CD4-positive, alpha-beta T cell treated with Interleukin-6 for 4 hours (primary cell): ENCODE data around the gene MYO1E.

Source experiments
- DNase-seq: peaks from one replicate; pipeline ENCODE4 v3.0.0-alpha.2; 2020; ENCODE audit warnings: mixed read lengths

Gene MYO1E

DNA sequence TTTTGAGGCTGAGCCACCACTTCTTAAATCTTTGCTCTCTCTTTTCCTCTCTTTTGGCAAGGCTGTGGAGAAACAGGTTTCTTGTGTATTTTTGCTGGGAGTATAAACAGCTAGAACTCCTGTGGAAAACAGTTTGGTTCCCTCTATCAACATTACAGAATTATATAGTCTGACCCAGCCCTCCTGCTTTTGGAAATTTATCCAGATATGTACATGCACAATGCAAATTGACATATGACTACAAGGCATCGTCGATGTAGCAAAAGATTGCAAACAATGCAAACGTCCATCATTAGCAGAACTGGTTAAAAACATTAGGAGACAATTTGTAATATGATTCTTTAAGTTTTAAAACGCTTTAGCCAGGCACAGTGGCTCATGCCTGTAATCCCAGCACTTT lies 12.5 kb upstream of the MYO1E start:
- no peak for DNase-seq

DNA sequence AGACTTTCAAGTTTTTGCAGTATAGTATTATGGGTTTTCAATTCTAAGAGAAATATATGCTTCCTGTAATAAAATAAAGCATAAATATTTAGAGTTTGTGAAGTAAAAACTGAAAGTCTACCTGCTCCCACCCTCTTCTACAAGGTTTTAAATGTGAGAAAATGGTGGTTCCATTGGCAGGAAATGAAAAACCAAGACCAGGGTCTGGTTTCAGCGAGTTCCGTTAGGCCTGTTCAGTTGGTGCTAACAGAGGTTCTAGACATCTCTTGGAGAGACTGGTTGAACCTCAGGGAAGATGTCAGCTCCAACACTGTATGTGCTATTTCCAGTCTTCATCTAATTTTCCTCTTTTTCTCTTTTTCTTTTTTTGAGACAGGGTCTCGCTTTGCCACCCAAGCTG lies 11.8 kb upstream of the MYO1E start:
- no peak for DNase-seq

DNA sequence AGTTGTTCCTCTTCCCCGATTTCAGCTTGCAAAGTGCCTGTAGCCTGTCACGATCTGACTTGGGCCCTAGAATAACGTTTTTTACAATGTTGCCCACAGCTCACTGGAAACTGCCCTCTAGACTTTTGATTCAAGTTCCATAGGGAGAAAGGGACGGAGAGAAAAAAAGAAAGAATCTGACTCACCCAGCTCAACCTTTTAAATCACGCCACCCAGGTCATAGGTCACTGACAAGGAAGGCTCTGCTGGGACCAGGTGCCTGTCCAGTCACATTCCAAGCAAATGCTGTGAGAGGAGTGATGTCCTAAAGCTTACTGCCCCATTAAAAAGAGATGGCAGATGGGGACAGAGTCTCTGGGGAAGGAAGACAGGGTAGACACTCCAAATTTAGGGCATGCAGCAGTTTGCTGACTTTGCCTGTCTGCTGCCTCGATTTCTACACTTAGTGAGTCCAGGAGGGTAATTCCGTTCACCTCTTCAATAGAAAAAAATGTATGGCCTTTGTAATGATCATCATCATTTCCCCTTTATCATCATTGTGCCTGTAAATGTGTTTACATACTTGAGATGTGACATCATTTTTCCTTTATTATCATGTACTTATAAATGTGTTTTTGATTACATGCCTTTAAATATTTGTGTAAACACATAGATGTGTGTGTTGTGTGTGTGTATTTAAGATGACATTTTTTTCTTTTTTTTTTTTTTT lies 8.4 kb upstream of the MYO1E start:
- DNase-seq = no peak

DNA sequence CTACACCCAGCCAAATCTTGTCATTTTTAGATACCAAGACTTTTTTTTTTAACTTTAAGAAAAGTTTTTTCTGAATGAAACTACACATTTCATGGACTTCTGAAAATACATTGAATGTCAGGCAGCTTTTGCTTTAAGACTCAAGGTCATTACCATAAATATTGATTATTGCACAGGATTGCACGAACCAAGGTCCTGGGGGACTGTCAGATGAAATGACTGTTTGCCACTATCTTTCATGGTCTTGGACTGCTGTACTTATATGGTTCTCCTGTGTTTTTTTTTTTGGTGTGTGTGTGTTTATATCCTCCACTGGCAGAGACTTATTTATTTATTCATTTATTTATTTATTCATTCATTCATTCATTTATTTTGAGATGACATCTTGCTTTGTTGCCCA lies 6.9 kb upstream of the MYO1E start:
- no peak for DNase-seq

DNA sequence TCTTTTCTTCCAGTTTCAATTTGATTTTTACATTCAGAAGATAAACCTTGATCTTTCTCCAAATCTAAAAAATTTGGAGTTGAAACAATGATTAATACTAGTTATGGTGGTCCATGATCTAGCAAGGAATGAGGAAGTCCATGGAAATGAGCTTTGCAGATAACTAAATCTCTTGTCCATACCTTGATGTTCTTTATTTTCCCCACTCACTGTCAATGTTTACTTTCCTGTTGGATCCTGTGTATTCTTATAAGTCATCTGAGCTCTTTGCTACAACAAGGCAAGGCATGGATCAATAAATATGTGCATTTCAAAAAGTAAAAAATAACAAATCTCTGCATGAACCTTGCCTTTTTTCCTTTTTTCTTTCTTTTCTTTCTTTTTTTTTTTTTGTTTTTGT lies 6.2 kb upstream of the MYO1E start:
- DNase-seq = no peak

DNA sequence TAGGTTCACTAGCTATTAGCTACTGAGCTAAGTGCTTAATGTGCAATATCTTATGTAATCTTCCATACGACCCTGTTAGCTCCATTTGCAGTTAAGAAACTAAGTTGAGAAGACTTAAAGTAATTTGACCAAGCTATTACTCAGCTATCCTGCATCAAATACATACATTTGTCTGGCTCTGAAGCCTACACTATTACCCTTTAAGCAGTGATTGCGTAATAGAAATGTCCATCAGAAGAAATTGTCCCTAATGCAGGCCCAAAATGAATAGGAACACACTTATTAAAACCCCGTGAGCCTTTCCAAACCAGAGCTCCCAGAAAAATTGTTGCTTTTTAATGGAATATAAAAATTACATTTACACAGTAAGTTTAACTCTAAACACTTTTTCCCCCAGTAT lies 5.3 kb upstream of the MYO1E start:
- no peak for DNase-seq

DNA sequence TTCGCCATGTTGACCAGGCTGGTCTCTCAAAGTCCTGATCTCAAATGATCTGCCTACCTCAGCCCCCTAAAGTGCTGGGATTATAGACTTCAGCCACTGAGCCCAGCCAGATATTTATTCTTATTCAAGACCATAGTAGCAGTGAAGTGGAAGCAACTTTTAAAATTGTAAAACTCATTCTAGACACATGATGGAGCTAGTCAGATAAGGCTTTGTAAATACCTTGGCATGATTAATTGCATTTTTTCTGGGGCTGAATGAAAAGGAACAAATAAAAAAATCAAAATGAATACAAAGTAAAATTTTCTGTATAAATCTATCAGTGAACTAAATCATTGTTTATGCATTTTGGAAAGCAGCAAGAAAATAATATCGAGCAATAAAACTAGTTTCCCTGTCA lies 4.1 kb upstream of the MYO1E start:
- no peak for DNase-seq

DNA sequence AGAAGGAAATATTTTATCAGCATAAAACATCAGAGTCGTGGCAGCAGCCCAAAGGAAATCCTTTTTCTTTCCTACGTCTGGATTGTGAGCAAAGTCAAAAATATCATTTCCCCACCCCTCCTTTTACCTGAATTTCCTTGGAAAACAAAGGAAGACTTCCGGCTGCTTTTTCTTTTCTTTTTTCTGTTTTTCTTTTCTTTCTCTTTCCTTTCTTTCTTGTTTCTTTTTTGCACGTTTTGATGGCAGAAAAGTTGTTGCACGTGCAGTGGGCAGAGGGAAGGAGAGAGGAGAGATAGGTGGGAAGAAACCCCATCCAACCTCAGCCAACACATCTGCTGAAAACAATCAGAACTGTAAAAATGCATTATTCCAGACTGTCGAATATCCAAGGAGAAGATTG lies 544 bp upstream of the MYO1E start:
- DNase-seq = no peak

DNA sequence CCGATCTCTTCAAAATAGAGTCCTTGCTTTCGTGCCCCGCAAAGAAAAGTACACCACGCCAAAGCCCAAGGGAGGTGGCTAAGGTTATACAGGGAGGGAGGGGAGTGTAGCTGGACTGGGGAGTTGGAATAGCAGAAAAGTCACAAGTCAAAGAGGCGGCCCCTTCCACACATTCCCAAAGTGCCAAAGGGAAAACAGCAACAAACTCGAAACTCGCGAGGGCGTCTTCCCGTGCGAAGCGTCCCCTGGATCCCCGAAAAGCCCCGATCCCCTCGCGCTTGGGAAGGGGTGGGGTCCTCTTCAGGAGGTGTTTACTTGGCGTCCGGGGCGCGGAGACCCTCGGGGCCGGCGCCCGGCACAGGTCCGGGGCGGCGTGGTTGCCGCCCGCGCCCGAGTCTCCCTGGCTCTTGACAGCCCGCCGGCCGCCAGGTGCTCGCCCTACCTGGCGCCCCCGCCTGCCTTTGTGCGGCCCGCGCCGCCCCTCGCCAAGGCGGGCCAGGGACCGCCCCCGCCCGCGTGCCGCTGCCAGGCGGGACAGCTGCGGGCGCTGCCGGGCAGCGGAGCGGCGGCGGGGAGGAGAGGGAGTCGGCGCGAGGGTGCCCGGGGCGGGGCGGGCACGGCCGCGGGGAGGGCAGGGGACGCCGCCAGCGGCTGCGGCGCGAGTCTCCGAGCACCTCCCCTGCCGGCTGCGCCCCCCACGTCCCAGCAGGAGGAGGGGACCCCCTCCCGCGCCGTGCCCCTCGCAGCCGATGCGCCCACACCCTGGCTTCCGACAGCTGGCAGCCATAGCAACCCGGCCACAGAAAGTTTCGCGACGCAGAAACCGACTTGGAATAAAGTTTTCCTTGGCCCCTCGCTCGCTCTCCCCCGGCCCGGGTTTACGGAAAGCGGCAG lies 966 bp downstream of the MYO1E start:
- no peak for DNase-seq

DNA sequence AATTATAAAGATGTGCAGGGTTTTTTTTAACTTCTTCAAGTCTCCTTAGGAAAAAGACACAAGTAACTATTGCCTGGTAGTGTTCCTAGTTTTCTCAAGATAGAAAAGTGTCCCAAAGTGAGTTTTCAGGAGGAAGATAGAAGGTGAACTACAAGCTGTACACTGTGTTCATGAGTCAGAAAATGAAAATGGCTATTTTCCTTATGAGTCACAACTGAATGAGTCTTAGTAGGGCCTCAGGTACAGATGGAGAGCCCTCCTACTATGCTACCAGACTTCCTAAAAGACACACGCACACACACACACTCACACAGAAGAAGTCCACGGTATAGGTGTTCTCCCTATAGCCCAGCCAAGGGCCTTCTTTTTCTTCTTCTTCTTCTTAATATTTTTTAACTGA lies 3.1 kb downstream of the MYO1E start:
- DNase-seq = no peak

DNA sequence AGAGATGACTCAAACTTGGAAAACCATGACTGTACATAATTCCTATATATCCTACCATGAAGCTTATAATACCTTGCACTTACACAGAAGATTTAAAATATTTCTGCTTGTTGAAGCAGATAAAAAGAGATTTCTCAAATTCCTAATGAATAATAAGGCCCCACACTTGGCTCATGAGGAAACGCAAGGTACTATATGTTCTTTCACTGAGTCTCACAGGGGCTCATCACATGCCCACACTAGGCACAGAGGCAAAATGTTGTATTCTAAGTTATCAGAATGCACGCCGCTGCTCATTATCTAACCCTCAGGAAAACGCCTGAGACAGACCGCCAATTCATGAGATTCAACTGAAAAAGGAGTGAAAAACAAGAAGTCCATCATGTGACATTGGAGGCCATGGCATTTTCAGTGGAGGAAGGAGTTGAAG lies 5.6 kb downstream of the MYO1E start:
- DNase-seq = no peak

DNA sequence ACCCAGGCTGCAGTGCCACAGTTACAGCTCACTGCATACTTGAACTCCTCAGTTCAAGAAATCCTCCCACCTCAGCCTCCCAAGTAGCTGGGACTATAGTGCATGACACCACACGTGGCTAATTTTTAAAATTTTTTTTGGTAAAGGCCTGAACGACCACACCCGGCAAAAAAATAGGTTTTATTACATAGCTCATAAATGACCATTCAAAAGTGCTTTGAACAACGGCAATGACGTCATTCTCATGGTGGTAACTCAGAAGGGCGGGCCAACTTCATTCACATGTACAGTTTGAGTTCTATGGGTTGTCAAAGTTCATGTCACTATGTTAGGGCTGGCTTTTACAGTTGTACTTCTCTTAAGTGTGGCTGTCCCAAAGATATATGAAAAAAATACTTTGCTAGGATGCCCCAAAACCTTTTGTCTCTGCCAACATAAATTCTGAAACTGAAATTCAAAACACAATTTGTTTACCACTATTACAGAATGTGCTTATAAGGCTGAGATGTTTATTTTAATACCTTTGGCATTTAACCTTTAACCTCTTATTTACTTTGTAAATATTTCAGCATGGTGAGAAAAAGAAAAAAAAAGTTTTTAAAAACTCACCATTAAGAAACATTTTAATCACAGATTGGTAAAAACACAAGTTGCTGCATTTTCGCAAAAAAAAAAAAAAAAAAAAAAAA lies 6.2 kb downstream of the MYO1E start:
- DNase-seq = no peak

DNA sequence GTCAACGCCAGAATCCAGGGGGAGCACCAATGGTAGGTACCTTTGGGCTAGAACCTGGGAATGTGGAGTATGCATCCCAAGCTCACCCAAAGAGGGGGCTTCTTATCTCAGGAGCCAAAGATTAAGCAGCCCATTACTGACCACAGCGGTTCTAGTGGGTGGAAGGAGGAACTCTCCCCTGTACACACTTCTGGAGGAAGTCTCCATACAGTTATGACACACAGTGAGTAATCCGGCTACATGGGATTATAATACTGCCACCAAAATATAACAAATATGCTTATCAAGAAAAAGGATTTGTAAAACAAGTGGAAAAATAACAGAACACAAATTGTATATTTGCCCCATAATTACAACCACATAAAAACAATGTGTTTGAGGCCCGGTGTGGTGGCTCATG lies 8.4 kb downstream of the MYO1E start:
- DNase-seq = no peak

DNA sequence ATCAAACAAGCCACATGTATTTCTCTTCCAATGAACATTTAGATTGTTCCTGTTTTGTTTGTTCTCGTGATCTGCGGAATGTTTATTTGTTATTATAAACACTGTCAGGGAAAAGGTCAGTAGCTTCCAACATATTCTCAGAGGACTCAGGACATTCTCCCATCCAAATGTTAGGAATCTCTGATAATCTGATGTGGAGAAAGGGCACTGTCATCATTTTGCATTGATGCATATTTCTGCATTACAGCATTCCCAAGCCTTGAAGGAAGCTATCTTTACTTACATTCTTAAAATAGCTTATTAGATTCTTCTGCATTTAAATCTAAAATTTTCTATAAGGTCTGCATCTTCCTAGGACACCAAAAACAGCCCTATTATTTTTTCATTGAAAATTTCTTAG lies 10.3 kb downstream of the MYO1E start:
- DNase-seq = no peak

DNA sequence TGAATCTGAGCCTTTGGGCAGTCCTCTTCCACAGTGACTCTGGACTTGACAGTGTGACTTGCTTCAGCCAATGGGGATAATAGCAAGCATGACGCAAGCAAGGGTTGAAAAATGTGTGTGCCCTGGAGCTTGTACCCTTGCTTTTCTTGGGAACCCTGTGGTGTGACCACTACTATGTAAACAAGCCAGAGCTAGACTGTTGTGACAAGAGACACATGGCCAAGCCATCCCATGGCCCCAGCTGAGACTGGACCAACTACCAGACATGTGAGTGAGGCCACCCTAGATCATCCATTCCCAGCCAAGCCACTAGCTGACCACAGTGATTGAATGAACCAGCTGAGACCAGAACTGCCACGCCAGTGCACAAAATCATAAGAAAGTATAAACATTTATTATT lies 11.8 kb downstream of the MYO1E start:
- no peak for DNase-seq

DNA sequence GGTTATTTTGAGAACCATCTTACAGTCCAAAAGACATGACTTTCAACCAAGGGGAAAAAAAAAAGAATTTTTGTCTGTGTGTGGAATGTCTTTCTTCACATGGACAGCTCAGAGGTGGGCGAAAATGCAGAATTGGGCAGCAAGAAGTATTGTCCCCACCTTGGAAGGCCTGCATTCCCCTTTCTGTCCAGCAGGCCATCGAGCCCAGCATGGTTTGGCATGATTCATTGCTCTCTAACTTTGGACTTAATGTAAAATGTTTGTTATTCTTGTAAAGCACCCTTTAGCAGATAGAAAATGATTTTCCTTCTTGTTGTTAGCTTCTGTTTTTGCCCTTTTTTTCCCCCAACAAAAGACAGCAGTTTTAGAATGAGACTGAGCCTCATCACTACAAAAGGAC lies 12.4 kb downstream of the MYO1E start:
- DNase-seq = no peak

DNA sequence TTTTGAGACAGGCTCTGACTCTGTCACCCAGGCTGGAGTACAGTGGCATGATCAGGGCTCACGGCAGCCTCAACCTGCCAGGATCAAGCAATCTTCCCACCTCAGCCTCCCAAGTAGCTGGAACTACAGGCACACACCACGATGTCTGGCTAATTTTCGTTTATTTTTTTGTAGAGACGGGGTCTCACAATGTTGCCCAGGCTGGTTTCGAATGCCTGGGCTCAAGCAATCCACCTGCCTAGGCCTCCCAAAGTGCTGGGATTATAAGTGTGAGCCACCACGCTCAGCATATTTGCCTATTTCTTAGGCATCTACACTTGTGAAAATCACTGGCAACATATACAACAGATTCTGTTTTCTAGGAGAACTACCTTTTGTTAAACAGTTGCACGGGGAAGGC lies 16.9 kb downstream of the MYO1E start:
- DNase-seq = no peak

DNA sequence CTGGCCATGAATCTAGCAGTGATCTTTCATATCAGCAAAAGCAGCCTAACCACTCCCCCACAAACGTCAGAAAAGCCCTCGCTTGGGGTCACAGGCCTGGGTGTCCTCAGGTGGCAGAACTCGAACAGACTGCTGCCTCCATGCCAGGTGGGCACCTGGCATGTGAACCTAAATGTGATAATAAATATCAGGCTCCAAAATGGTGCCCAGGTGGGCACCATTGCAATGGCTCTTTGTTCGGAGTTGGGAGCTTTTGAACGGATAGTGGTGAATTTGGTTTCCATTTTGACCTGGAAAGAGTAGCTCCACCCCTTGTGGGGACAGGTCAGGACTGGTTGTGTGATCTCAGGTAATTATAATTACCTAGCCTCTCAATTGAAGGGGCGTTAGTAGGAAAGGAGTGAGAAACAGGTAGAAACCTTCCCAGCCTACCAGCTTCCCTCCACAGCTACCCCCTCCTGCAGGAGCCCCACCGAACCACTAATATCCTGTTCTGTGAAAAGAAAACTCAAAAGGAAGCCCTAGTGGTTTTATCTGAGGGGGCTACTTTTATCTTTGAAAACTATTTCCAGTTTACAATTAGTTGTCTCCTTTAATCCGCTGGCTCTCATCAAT lies 18.1 kb downstream of the MYO1E start:
- DNase-seq = no peak

DNA sequence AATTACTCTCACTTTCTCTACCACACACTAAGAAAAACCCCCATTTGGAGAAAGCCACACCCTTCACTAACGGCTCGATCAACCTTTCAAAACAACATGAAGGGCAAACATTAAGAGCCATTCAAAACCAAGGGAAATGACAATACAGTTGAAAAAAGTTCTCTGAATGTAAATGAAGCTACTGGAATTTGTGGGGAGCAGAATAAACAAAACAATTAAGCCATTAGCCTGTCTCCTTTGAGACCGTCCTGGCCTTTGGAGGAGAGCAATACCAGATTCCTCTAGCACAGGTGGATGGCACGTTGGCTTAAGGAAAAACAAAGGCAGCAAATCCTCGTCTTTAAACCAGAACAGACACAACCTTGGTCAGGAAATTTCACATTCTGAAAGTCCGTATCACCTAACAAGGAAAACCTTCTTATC lies 18.7 kb downstream of the MYO1E start:
- DNase-seq = no peak

DNA sequence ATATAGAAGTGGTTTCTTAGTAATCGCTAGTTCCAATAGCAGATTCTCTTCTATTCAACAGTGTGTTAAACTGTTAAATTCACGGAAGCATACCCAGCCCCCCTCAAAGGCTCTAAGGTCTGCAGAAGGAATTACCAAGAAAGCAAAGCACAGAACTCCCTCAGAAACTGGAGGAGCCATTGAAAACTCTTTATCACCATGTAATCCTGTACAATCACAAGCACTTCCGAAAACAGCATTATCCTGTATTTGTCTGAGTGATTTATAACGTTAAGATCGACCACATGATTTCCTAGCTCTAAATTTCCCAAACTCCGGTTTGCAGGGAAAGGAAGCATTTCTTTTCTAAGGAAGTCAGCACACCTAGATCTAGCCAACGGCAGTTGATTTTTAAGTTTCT lies 20.0 kb downstream of the MYO1E start:
- DNase-seq = no peak

DNA sequence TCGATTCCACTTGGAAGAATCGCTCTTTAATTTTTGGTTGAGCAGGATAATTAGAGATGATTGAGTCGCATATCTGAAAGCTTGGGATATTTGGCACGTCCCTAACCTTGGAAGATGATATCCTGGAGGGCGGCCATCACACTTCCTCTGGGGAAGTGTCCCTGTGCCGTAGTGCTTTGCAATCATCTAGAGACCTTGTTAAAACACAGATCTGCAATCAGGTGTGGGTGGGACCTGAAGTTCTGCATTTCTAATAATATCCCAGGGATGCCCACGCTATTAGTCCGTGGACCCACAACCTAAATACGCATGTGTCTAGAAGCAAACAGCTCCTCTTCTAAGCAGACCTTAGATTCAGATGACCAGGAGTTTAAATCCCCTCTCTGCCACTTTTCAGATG lies 20.5 kb downstream of the MYO1E start:
- no peak for DNase-seq

DNA sequence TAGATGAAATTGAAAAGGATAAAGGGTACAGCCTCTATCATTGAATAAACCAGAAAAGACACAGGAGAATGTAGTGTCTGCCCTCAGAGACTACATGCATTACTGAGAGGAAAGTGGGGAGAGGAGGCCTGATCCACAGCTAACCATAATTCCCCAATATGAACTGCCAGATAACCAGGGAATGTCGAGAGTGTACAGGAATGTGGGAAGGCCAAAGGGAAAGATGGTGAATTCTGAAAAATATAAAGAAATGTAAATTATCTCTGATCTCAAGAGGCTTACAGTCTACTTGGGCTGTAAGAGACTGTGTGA lies 22.3 kb downstream of the MYO1E start:
- no peak for DNase-seq

DNA sequence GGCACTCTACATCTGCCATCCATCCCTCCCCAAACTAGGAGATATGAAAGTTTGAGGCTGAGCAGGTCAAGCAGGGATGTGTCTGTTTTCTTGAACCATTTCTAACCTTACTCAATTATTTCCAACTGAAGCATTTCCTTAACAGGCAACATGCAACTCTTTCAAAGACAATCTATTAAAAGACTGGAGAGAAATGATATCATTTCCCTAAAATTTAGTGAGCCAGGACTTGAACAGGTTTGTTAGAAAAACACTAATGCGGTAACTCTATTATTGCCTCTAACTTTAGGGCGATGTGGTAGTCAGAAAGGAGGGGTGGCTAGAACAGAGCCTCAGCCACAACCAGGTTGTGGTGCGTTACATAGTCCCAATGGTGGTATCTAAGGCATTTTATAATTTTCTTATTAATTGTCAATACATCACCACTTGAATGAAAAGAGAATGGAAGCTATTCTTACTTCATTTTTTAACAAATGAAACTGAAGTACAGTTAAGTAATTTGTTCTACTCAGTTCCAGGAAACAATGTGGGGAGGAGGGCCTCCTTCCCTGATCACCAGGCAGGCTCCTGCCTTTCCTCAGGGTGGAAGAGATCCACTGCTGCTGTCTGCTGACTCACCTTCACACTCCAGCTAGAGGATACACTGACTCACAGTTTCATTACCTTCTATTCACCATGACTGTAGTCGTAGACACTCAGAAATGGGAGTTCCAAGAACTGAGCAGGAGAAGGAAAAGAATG lies 22.8 kb downstream of the MYO1E start:
- DNase-seq = no peak
